A673 (cell line): ENCODE results near the gene TACC3. TPM values are rescaled to one million over a fixed set of nuclear protein-coding genes. Genes with fewer than 3 reads are reported as not detected.

ENCODE experiments used
- BruUV-seq: library from RNA; stranded (reverse); fragments of 400-500 nt; replicated peaks from 2 replicates; lab custom pipeline; 2021; lab: Mats Ljungman, UMichigan
- CTCF ChIA-PET: fragments of 300-600 bp; sonication (Branson Sonifier 250); formaldehyde crosslinking; loops from one replicate; lab custom pipeline; 2022; ENCODE audit warnings: antibody characterized with exemption; lab: Charles Lee
- POLR2A ChIA-PET: fragments of 300-600 bp; sonication (Branson Sonifier 250); formaldehyde crosslinking; loops from one replicate; lab custom pipeline; 2022; ENCODE audit warnings: antibody characterized with exemption; ENCODE audit not compliant: low non-redundant PET; lab: Charles Lee
- DNase-seq: peaks from one replicate; pipeline ENCODE4 v3.0.0-alpha.2; 2015; ENCODE audit warnings: low spot score
- H3K27ac ChIP-seq: fragments of 200-600 bp; sonication (generic); 2 replicates; pipeline ENCODE4 v1.5.1; 2016; ENCODE audit warnings: mixed run types, low read depth, mild to moderate bottlenecking, mixed read lengths, antibody characterized with exemption, low read length; ENCODE audit not compliant: poor library complexity, severe bottlenecking
- H3K27me3 ChIP-seq: fragments of 200-600 bp; sonication (generic); replicated peaks from 2 replicates; pipeline ENCODE4 v1.6.1; 2017; ENCODE audit warnings: mixed run types, low read depth, mild to moderate bottlenecking, mixed read lengths, antibody characterized with exemption, low read length; ENCODE audit not compliant: insufficient read depth, poor library complexity
- H3K36me3 ChIP-seq: fragments of 200-600 bp; sonication (generic); 2 replicates; pipeline ENCODE4 v1.6.1; 2016; ENCODE audit warnings: mixed run types, mild to moderate bottlenecking, mixed read lengths, antibody characterized with exemption, low read length; ENCODE audit not compliant: insufficient read depth, poor library complexity, severe bottlenecking
- H3K4me1 ChIP-seq: fragments of 200-600 bp; sonication (generic); 2 replicates; pipeline ENCODE4 v1.6.1; 2017; ENCODE audit warnings: mixed run types, mild to moderate bottlenecking, mixed read lengths, antibody characterized with exemption, low read length; ENCODE audit not compliant: insufficient read depth, poor library complexity, severe bottlenecking
- H3K4me3 ChIP-seq: fragments of 200-600 bp; sonication (generic); 2 replicates; pipeline ENCODE4 v1.5.1; 2016; ENCODE audit warnings: low read depth, mixed run types, mild to moderate bottlenecking, mixed read lengths, low read length; ENCODE audit not compliant: poor library complexity, severe bottlenecking
- H3K9me3 ChIP-seq: fragments of 200-600 bp; sonication (generic); 2 replicates; pipeline ENCODE4 v1.6.1; 2016; ENCODE audit warnings: mixed run types, low read depth, mild to moderate bottlenecking, mixed read lengths, antibody characterized with exemption, low read length; ENCODE audit not compliant: poor library complexity, severe bottlenecking
- EZH2 ChIP-seq: fragments of 200-600 bp; sonication (generic); IDR thresholded peaks from 2 replicates; pipeline ENCODE4 v1.6.1; 2017; ENCODE audit warnings: borderline replicate concordance, low read depth, mild to moderate bottlenecking, mixed read lengths, antibody characterized with exemption, low read length; ENCODE audit not compliant: poor library complexity, severe bottlenecking
- intact Hi-C: fragments of 100-400 bp; cut with micrococcal nuclease; formaldehyde crosslinking; loops from one replicate; pipeline ENCODE4 v1.10.0; 2022; ENCODE audit not compliant: unreplicated experiment
- total RNA-seq: library from RNA; stranded (reverse); gene quantifications from 2 replicates; pipeline ENCODE4 v1.2.3, GENCODE V29; 2021
- TF ChIP-seq, protein P1 (sequence below): fragments of 300-800, 200-600 bp; sonication (generic); conservative IDR thresholded peaks from 2 replicates; pipeline ENCODE4 v1.5.1; 2017; ENCODE audit warnings: low read depth, mild to moderate bottlenecking, antibody characterized with exemption, low read length, moderate library complexity, mixed read lengths

Gene TACC3
- total RNA-seq, 1 experiment from 2014 or later = 246 TPM

DNA sequence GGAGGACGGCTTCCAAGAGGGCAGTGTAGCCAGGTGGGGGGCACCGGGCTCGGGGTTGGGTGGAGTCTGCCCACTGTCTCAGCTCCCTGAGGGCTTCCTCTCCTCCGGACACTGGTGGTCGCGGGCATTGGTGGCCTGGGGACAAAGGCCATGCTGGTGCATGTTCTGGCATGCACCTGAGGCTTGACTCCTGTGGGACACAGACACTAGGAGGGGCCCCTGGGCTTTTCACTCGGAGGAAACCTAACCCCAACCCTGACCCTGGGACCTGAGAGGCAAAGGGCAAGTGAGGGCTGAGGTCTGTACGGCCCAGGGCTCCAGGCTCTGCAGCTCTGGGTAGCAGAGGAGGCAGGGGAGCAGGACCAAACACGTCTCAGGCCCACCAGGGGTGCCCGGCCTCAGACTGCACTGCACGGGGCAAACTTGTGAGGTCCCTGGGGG lies 49.5 kb downstream of the TACC3 start:
- POLR2A ChIA-PET = no interaction called here
- no peak for TF ChIP-seq EZH2
- TF ChIP-seq, protein P1, sequence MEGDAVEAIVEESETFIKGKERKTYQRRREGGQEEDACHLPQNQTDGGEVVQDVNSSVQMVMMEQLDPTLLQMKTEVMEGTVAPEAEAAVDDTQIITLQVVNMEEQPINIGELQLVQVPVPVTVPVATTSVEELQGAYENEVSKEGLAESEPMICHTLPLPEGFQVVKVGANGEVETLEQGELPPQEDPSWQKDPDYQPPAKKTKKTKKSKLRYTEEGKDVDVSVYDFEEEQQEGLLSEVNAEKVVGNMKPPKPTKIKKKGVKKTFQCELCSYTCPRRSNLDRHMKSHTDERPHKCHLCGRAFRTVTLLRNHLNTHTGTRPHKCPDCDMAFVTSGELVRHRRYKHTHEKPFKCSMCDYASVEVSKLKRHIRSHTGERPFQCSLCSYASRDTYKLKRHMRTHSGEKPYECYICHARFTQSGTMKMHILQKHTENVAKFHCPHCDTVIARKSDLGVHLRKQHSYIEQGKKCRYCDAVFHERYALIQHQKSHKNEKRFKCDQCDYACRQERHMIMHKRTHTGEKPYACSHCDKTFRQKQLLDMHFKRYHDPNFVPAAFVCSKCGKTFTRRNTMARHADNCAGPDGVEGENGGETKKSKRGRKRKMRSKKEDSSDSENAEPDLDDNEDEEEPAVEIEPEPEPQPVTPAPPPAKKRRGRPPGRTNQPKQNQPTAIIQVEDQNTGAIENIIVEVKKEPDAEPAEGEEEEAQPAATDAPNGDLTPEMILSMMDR = no peak

DNA sequence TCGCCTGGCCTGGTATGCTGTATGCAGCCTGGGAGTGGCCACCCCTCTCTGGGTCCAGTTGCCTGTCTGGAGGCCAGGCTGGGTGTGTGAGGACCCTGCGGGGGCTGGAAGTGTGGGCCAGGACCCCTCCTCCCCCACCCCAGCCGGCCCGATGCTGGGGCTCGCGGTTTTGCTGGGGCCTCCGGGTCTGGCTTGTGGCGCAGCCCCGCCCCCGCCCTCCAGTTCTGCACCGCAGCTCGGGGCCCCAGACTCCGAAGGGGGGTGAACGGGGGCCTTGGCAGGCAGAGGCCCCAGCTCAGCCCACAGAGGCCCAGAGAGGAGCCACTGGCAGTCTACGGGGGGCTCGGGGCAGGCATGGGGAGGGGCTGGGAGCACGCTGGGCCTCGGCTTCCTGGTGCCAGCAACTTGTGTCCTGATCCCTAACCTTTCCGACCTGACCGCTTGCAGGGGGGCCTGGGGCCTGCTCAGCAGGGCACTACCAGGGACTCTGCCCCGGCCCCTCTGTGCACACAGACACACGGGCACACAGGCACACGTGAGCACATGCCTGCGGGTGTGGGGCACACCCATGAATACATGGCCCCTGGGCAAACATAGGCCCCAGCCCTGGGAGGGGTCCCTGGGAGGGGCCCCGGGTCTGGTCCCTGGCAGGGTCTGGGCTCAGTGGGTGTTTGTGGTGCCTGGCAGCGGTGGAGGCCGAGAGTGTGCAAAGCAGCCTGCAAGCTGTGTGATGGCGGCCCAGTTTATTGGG lies 50.4 kb downstream of the TACC3 start:
- no TSS peak for BruUV-seq
- Histone ChIP-seq H3K4me1 (peaks cover 9% of the 10 kb centered on the region), H3K9me3 (no peaks in the 10 kb centered on the region), H3K36me3 (no peaks in the 10 kb centered on the region), H3K27ac (no peak overlapping the region), H3K27me3 (no peaks in the 10 kb centered on the region), H3K4me3 (no peak overlapping the region)
- CTCF ChIA-PET = no interaction called here
- TF ChIP-seq, protein P1 = no peak
- intact Hi-C loops = no loop called here
- POLR2A ChIA-PET = no interaction called here
- DNase-seq = no peak

More for the DNA sequence above, 49.5 kb downstream of the TACC3 start:
- no peaks in the 10 kb centered on the region for H3K27me3 ChIP-seq
- no peak overlapping the region for H3K4me3 ChIP-seq
- intact Hi-C loops = no loop called here
- no peaks in the 10 kb centered on the region for H3K9me3 ChIP-seq
- no TSS peak for BruUV-seq
- CTCF ChIA-PET = no interaction called here
- H3K4me1 ChIP-seq = peaks cover 14% of the 10 kb centered on the region
- no peaks in the 10 kb centered on the region for H3K36me3 ChIP-seq
- no peak overlapping the region for H3K27ac ChIP-seq
- no peak for DNase-seq

DNA sequence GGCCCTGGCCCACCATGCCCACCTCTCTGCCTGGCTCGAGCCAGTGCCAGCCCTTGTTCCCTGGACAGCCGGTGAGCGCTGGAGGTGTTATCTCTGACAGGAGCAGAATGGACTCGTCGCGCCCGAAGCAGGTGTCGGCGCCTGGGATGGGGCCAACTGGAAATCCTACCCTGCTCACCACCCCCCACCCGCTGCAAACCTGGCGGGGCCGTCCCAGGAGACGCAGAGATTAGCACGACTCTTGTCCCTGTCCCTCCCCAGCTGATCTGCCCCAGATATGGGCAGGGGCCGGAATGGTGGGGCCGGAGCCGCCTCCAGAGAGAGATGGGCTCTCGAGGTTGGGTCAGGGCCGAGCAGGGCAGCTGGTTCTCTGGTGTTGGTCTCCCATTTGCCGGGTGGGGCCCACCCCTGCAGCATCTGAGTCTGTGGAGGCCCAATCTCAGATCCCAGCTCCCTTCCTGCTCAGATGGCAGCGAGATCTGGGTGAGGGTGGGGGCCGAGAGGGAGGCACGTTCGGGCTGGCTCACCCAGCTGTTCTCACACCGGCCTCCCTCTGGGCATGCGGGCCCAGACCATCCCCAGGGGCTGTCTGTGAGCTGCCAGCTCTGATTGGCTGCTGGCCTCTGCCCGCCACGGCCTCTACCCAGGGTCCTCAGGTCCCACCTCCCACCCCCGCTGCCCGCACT lies 51.7 kb downstream of the TACC3 start:
- Histone ChIP-seq H3K36me3 (no peaks in the 10 kb centered on the region), H3K4me1 (peaks cover 7% of the 10 kb centered on the region), H3K27me3 (no peaks in the 10 kb centered on the region), H3K9me3 (no peaks in the 10 kb centered on the region), H3K4me3 (no peak overlapping the region), H3K27ac (no peak overlapping the region)
- ChIA-PET POLR2A (no interaction called here), CTCF (interaction anchor here (0.5 kb wide), 1 partner anchor 661 kb away, joined by 13 read pairs; no protein-coding TSS in a partner anchor)
- TF ChIP-seq EZH2 = no peak
- TF ChIP-seq, protein P1 = no peak
- DNase-seq = no peak
- intact Hi-C loops = no loop called here
- no TSS peak for BruUV-seq
